ENCODE results near the gene WDCP. TPM values are rescaled to one million over a fixed set of nuclear protein-coding genes. Genes with fewer than 3 reads are reported as not detected.

The WDCP gene
- total RNA-seq, 1 experiment from 2014 or later = 36.9 TPM

GRCh38 chr2:24007693-24008092 is 39.5 kb downstream of the WDCP start:
- H3K9me3 Mint-ChIP-seq = no peaks in the 10 kb centered on the region

More at GRCh38 chr2:24007693-24008092, 39.5 kb downstream of the WDCP start:
- H2AK5ac ChIP-seq (ENCODE audit: insufficient read length, low read length) = no peak overlapping the region
- no peak overlapping the region for H3K4me3 Mint-ChIP-seq
- no peaks in the 10 kb centered on the region for H3K79me2 ChIP-seq (ENCODE audit: insufficient read depth, low read length)
- H2BK120ac ChIP-seq (ENCODE audit: low read depth, low read length, poor library complexity, severe bottlenecking) = no peak overlapping the region
- no peaks in the 10 kb centered on the region for H3K36me3 Mint-ChIP-seq (ENCODE audit: insufficient read depth in 1 of 3, low read depth in 3 of 3)
- no peak for TF ChIP-seq CTCF (conservative IDR thresholded peaks at IDR 0.05)
- no peak overlapping the region for H3K27ac Mint-ChIP-seq
- H2BK20ac ChIP-seq (ENCODE audit: low read depth, low read length, poor library complexity, severe bottlenecking) = no peak overlapping the region
- no peaks in the 10 kb centered on the region for H3K9me3 ChIP-seq (ENCODE audit: control insufficient read depth, low read depth, low read length)
- no peaks in the 10 kb centered on the region for H3K23me2 ChIP-seq (ENCODE audit: insufficient read length, low read depth, low read length, poor library complexity, severe bottlenecking)
- H3K27ac ChIP-seq (ENCODE audit: insufficient read length, low read depth, low read length) = no peak overlapping the region
- H4K20me1 ChIP-seq (ENCODE audit: control insufficient read depth, insufficient read depth, insufficient read length) = no peaks in the 10 kb centered on the region
- no peak for DNase-seq
- H3K14ac ChIP-seq (ENCODE audit: insufficient read depth, low read length) = no peak overlapping the region
- H4K8ac ChIP-seq (replicated peaks; ENCODE audit: insufficient read length, low read depth, low read length) = no peak overlapping the region
- H2AFZ ChIP-seq (ENCODE audit: low read length) = no peak overlapping the region
- H2BK12ac ChIP-seq (ENCODE audit: insufficient read length, low read depth, low read length) = no peak overlapping the region
- no peaks in the 10 kb centered on the region; the same call in 1 of the 2 replicates for H3K27me3 ChIP-seq (ENCODE audit: insufficient read depth, low read length)
- H2BK15ac ChIP-seq (ENCODE audit: low read depth, low read length) = no peak overlapping the region
- no peak overlapping the region for H3K4ac ChIP-seq (ENCODE audit: low read depth, low read length)
- no peaks in the 10 kb centered on the region; the same call in 1 of the 2 replicates for H3K4me1 ChIP-seq (ENCODE audit: insufficient read depth, low read length)
- H3K27me3 Mint-ChIP-seq (ENCODE audit: low read depth) = peaks cover 15% of the 10 kb centered on the region
- H3K9ac ChIP-seq (ENCODE audit: extremely low read depth, insufficient read length, low read length) = no peak overlapping the region
- peaks cover 20 to 21% of the 10 kb centered on the region in 2 experiments for H3K4me1 Mint-ChIP-seq
- H3T11ph ChIP-seq (ENCODE audit: low read length) = no peak overlapping the region
- H2BK5ac ChIP-seq (ENCODE audit: insufficient read length, low read length) = no peak overlapping the region
- H3K56ac ChIP-seq (ENCODE audit: insufficient read length, low read depth, low read length) = no peak overlapping the region
- no peaks in the 10 kb centered on the region for H3K79me1 ChIP-seq (ENCODE audit: insufficient read depth, low read depth, low read length, poor library complexity, severe bottlenecking)
- no peak overlapping the region for H4K91ac ChIP-seq (ENCODE audit: insufficient read length, low read depth, low read length)
- no peak overlapping the region for H4K5ac ChIP-seq (ENCODE audit: insufficient read length, low read depth, low read length)
- no peak overlapping the region for H3K4me2 ChIP-seq (ENCODE audit: insufficient read depth, insufficient read length, low read length)
- no peak overlapping the region for H3K18ac ChIP-seq (ENCODE audit: insufficient read length, low read depth, low read length)
- no peak overlapping the region for H3K23ac ChIP-seq (ENCODE audit: insufficient read length, low read depth, low read length)
